Mesendoderm (in vitro differentiated cells): Measurements from ENCODE around the gene GULP1.

Source experiments
- DNase-seq: peaks from one replicate; pipeline ENCODE4 v3.0.0; 2013
- H2AK5ac ChIP-seq: 2 replicates; pipeline ENCODE4 v1.6.1; 2013; ENCODE audit warnings: low read length, inconsistent platforms
- H2BK120ac ChIP-seq: 2 replicates; pipeline ENCODE4 v1.6.1; 2013; ENCODE audit warnings: low read depth, mild to moderate bottlenecking, low read length, moderate library complexity, mixed read lengths
- H2BK15ac ChIP-seq: replicated peaks from 2 replicates; pipeline ENCODE4 v1.6.1; 2013; ENCODE audit warnings: low read depth, mild to moderate bottlenecking, moderate library complexity
- H2BK5ac ChIP-seq: 2 replicates; pipeline ENCODE4 v1.6.1; 2013; ENCODE audit warnings: low read length, inconsistent platforms
- H3K18ac ChIP-seq: 2 replicates; pipeline ENCODE4 v1.6.1; 2013; ENCODE audit warnings: mild to moderate bottlenecking, low read length, mixed read lengths
- H3K23ac ChIP-seq: one replicate; pipeline ENCODE4 v1.6.1; 2013; ENCODE audit warnings: low read length
- H3K27ac ChIP-seq: 2 replicates; pipeline ENCODE4 v1.5.1; 2013; ENCODE audit warnings: low read depth, mild to moderate bottlenecking, inconsistent platforms, low read length, moderate library complexity
- H3K27me3 ChIP-seq: 2 replicates; pipeline ENCODE4 v1.6.1; 2013; ENCODE audit warnings: low read length, control low read depth, mild to moderate bottlenecking, inconsistent platforms; ENCODE audit not compliant: insufficient read depth, poor library complexity
- H3K36me3 ChIP-seq: 2 replicates; pipeline ENCODE4 v1.6.1; 2013; ENCODE audit warnings: low read length, inconsistent platforms; ENCODE audit not compliant: control insufficient read depth, insufficient read depth
- H3K4ac ChIP-seq: one replicate; pipeline ENCODE4 v1.6.1; 2013; ENCODE audit warnings: low read depth, mild to moderate bottlenecking, low read length, moderate library complexity
- H3K4me1 ChIP-seq: 2 replicates; pipeline ENCODE4 v1.6.1; 2013; ENCODE audit warnings: low read depth, low read length, inconsistent platforms; ENCODE audit not compliant: control insufficient read depth
- H3K4me2 ChIP-seq: 2 replicates; pipeline ENCODE4 v1.6.1; 2013; ENCODE audit warnings: low read length
- H3K4me3 ChIP-seq: 2 replicates; pipeline ENCODE4 v1.5.1; 2013; ENCODE audit warnings: mild to moderate bottlenecking, low read length
- H3K56ac ChIP-seq: one replicate; pipeline ENCODE4 v1.6.1; 2013; ENCODE audit warnings: low read length
- H3K79me1 ChIP-seq: 2 replicates; pipeline ENCODE4 v1.6.1; 2013; ENCODE audit warnings: low read length, inconsistent platforms
- H3K79me2 ChIP-seq: 2 replicates; pipeline ENCODE4 v1.6.1; 2013; ENCODE audit warnings: mild to moderate bottlenecking, low read length; ENCODE audit not compliant: control insufficient read depth, insufficient read depth
- H3K9ac ChIP-seq: 2 replicates; pipeline ENCODE4 v1.6.1; 2013; ENCODE audit warnings: low read length, inconsistent platforms
- H4K5ac ChIP-seq: one replicate; pipeline ENCODE4 v1.6.1; 2013; ENCODE audit warnings: low read length
- H4K8ac ChIP-seq: one replicate; pipeline ENCODE4 v1.6.1; 2013; ENCODE audit warnings: low read depth, mild to moderate bottlenecking, control low read depth, low read length, moderate library complexity
- WGBS: extraction: QIAGEN DNeasy Blood & Tissue Kit; methylation state at CpG from one replicate; pipeline ENCODE4 v1.1.7; 2013; ENCODE audit warnings: low lambda C conversion rate, missing lambda C conversion rate; ENCODE audit not compliant: insufficient coverage; ENCODE audit errors: extremely low coverage; 5-methylcytosine and 5-hydroxymethylcytosine counted together

The GULP1 gene

DNA sequence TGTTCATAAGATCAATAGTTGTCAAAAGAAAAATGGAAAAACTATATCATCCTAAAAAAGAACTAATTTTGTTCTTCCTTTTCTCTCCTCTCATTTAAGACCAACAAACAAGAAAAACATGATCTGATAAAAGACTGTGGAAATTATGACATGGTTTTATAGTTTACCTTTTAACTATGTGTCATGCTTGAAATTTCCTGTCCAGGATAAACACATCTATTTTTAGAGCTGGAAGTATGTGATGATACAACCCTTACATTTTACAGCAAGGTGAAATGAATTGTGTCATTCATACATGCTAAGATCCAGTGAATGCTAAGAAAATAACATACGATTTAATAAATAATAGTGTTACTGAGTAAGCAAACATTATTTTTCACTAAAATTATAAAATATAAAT is 89.9 kb downstream of the GULP1 start:
- WGBS: no CpG with 5 or more reads among the region's 1 CpG
- Histone ChIP-seq H2BK15ac (no peak overlapping the region), H3K9ac (no peak overlapping the region), H2BK120ac (no peak overlapping the region), H3K4ac (no peak overlapping the region), H2AK5ac (no peak overlapping the region), H3K18ac (no peak overlapping the region), H3K79me1 (peaks cover 1% of the 10 kb centered on the region), H3K23ac (no peak overlapping the region), H3K4me3 (no peak overlapping the region), H2BK5ac (no peak overlapping the region), H3K4me1 (peaks cover 2% of the 10 kb centered on the region), H3K27me3 (no peaks in the 10 kb centered on the region), H3K56ac (no peak overlapping the region), H3K36me3 (peaks cover 6% of the 10 kb centered on the region), H3K79me2 (peaks cover 2% of the 10 kb centered on the region), H3K4me2 (no peak overlapping the region), H4K5ac (no peak overlapping the region), H3K27ac (no peak overlapping the region), H4K8ac (no peak overlapping the region)
- DNase-seq: no peak

DNA sequence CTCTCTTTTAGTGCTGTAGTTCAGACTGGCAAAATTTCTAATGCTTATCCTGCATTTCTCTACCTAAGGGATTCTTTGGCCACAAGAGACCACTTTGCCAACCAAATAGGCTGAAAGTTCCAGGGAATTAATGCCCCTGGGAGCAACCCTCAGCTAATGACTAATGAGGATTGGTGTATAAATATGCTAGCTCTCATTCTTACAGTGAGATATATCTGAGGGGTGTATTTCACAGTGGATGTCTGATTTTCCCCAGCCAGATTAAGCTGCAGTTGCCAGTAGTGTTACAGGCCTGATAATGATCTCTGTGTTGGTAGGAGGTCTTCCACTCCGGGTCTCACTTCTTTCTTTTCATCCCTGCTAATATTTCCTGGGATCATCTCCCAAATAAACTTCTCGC is 90.4 kb downstream of the GULP1 start:
- H3K36me3 ChIP-seq: peaks cover 6% of the 10 kb centered on the region
- H2BK5ac ChIP-seq: no peak overlapping the region
- H3K23ac ChIP-seq: no peak overlapping the region
- H3K4me1 ChIP-seq: peaks cover 2% of the 10 kb centered on the region
- no peak overlapping the region for H3K4me3 ChIP-seq
- H3K27me3 ChIP-seq: no peaks in the 10 kb centered on the region
- no peak overlapping the region for H3K56ac ChIP-seq
- peak; percentile 19 for DNase-seq
- H3K4me2 ChIP-seq: no peak overlapping the region
- no peak overlapping the region for H3K27ac ChIP-seq
- no peak overlapping the region for H3K9ac ChIP-seq
- H2BK120ac ChIP-seq: no peak overlapping the region
- H3K79me1 ChIP-seq: peaks cover 1% of the 10 kb centered on the region
- H2AK5ac ChIP-seq: no peak overlapping the region
- no peak overlapping the region for H3K18ac ChIP-seq
- H3K79me2 ChIP-seq: peaks cover 2% of the 10 kb centered on the region
- no CpG with 5 or more reads among the region's 2 CpGs for WGBS
- no peak overlapping the region for H4K5ac ChIP-seq
- no peak overlapping the region for H4K8ac ChIP-seq
- no peak overlapping the region for H3K4ac ChIP-seq
- H2BK15ac ChIP-seq: no peak overlapping the region

DNA sequence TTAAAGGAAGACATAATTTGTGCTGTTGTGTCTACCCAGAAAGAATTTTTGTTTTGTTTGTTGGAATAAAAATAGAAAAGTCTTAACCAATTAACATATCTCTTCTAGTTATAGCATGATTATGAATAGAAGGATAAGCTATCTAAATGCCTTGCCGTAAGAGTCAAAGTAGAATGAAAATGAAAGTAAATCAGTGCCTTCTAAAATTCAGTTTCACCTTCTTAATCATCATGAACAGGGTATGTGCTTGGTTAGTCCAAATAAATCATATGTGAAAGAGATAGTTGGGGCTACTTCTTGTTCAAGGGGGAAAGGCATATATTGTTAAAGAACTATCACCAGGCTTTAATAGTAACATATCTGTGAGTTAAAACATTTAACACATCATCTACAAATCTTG is 91.5 kb downstream of the GULP1 start:
- Histone ChIP-seq H3K27me3 (no peaks in the 10 kb centered on the region), H3K9ac (no peak overlapping the region), H4K5ac (no peak overlapping the region), H3K36me3 (peaks cover 6% of the 10 kb centered on the region), H2BK15ac (no peak overlapping the region), H3K4me3 (no peak overlapping the region), H3K79me1 (peaks cover 1% of the 10 kb centered on the region), H3K18ac (no peak overlapping the region), H4K8ac (no peak overlapping the region), H2AK5ac (no peak overlapping the region), H3K4ac (no peak overlapping the region), H3K4me2 (no peak overlapping the region), H3K4me1 (peaks cover 2% of the 10 kb centered on the region), H3K27ac (no peak overlapping the region), H3K79me2 (peaks cover 2% of the 10 kb centered on the region), H3K23ac (no peak overlapping the region), H2BK120ac (no peak overlapping the region), H2BK5ac (no peak overlapping the region), H3K56ac (no peak overlapping the region)
- no peak for DNase-seq
- WGBS: no CpG with 5 or more reads among the region's 1 CpG

DNA sequence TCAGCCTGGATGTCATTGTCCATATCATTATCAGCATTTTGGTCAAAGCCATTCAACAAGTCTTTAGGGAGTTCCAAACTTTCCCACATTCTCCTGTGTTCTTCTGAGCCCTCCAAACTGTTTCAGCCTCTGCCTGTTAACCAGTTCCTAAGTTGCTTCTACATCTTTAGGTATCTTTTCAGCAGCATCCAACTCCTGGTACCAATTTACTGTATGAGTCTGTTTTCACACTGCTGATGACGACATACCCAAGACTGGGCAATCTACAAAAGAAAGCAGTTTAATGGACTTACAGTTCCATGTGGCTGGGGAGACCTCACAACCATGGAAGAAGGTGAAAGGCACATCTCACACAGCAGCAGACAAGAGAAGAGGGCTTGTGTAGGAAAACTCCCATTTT is 94.2 kb downstream of the GULP1 start:
- Histone ChIP-seq H2BK120ac (no peak overlapping the region), H2BK5ac (no peak overlapping the region), H4K8ac (no peak overlapping the region), H3K4ac (no peak overlapping the region), H3K27ac (no peak overlapping the region), H3K9ac (no peak overlapping the region), H3K56ac (no peak overlapping the region), H3K4me1 (no peaks in the 10 kb centered on the region), H3K18ac (no peak overlapping the region), H3K4me2 (no peak overlapping the region), H3K23ac (no peak overlapping the region), H3K27me3 (no peaks in the 10 kb centered on the region), H2AK5ac (no peak overlapping the region), H3K4me3 (no peak overlapping the region), H2BK15ac (no peak overlapping the region), H3K79me2 (peaks cover 6% of the 10 kb centered on the region), H3K79me1 (no peaks in the 10 kb centered on the region), H3K36me3 (peaks cover 6% of the 10 kb centered on the region), H4K5ac (no peak overlapping the region)
- DNase-seq: no peak
- no CpG with 5 or more reads among the region's 1 CpG for WGBS

DNA sequence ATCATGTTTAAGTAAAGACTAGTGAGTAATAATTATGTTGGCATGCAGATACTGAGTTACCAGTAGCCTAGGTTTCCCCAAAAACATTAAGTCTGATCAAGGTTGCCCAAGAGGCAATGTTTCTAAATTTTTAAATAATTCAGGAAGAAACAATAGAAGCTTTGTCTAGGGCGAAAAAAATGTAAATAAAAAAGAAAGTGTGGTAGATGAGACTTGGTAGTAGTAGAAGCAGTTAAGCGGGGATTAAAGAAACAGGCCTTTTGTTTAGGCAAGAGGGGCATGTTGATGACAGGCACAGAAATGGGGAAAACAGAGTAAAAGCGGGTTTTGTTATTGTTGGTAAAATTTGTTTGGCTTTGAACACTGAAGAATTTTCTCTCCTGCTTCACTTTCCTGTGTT is 97.2 kb downstream of the GULP1 start:
- H3K56ac ChIP-seq: no peak overlapping the region
- no peak overlapping the region for H2BK15ac ChIP-seq
- no peak overlapping the region for H3K27ac ChIP-seq
- no peaks in the 10 kb centered on the region for H3K27me3 ChIP-seq
- H4K5ac ChIP-seq: no peak overlapping the region
- H4K8ac ChIP-seq: no peak overlapping the region
- no peaks in the 10 kb centered on the region for H3K4me1 ChIP-seq
- no peak overlapping the region for H3K9ac ChIP-seq
- H3K4me3 ChIP-seq: no peak overlapping the region
- no peak overlapping the region for H2AK5ac ChIP-seq
- DNase-seq: no peak
- no peak overlapping the region for H2BK120ac ChIP-seq
- peaks cover 6% of the 10 kb centered on the region for H3K36me3 ChIP-seq
- no peak overlapping the region for H3K18ac ChIP-seq
- H2BK5ac ChIP-seq: no peak overlapping the region
- peaks cover 11% of the 10 kb centered on the region for H3K79me2 ChIP-seq
- H3K4me2 ChIP-seq: no peak overlapping the region
- 100% methylated on average over 1 of the region's 3 CpGs for WGBS
- H3K4ac ChIP-seq: no peak overlapping the region
- H3K79me1 ChIP-seq: no peaks in the 10 kb centered on the region
- H3K23ac ChIP-seq: no peak overlapping the region

DNA sequence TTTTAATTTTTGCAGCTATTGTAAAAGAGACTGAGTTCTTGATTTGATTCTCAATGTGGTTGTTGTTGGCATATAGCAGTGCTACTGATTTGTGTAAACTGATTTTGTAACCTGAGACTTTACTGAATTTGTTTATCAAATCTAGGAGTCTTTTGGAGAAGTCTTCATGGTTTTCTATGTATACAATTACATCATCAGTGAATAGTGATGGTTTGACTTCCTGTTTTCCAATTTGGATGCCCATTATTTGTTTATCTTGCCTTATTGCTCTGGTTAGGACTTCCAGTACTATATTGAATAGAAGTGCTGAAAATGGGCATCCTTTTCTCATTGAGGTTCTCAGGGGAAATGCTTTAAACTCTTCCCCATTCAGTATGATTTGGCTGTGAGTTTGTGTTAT is 99.7 kb downstream of the GULP1 start:
- no peak for DNase-seq
- H2BK15ac ChIP-seq: no peak overlapping the region
- H3K4me1 ChIP-seq: no peaks in the 10 kb centered on the region
- no peaks in the 10 kb centered on the region for H3K27me3 ChIP-seq
- H3K56ac ChIP-seq: no peak overlapping the region
- no peak overlapping the region for H4K5ac ChIP-seq
- peaks cover 22% of the 10 kb centered on the region for H3K79me2 ChIP-seq
- H3K23ac ChIP-seq: no peak overlapping the region
- H3K9ac ChIP-seq: no peak overlapping the region
- no peak overlapping the region for H4K8ac ChIP-seq
- H3K36me3 ChIP-seq: no peaks in the 10 kb centered on the region
- H3K4me2 ChIP-seq: no peak overlapping the region
- H3K4ac ChIP-seq: no peak overlapping the region
- H2BK5ac ChIP-seq: no peak overlapping the region
- H3K4me3 ChIP-seq: no peak overlapping the region
- H2BK120ac ChIP-seq: no peak overlapping the region
- H3K79me1 ChIP-seq: peaks cover 5% of the 10 kb centered on the region
- no peak overlapping the region for H2AK5ac ChIP-seq
- no peak overlapping the region for H3K18ac ChIP-seq
- no peak overlapping the region for H3K27ac ChIP-seq
